Endodermal cell (in vitro differentiated cells): ENCODE data around the gene SCAMP3. TPM values are rescaled to one million over a fixed set of nuclear protein-coding genes. Genes with fewer than 3 reads are reported as not detected.

Experiments
- DNase-seq: peaks from one replicate; pipeline ENCODE4 v3.0.0-alpha.2; 2017
- H3K27ac ChIP-seq: 2 replicates; pipeline ENCODE4 v1.5.1; 2013; ENCODE audit warnings: mild to moderate bottlenecking, low read depth, low read length, moderate library complexity
- H3K27me3 ChIP-seq: 2 replicates; pipeline ENCODE4 v1.6.1; 2013; ENCODE audit warnings: mild to moderate bottlenecking, low read length, moderate library complexity; ENCODE audit not compliant: insufficient read depth, control insufficient read depth, poor library complexity, severe bottlenecking
- H3K36me3 ChIP-seq: 2 replicates; pipeline ENCODE4 v1.7.0; 2013; ENCODE audit warnings: mild to moderate bottlenecking, low read length, moderate library complexity; ENCODE audit not compliant: control insufficient read depth, insufficient read depth
- H3K4me1 ChIP-seq: one replicate; pipeline ENCODE4 v1.7.0; 2013; ENCODE audit warnings: low read length; ENCODE audit not compliant: control insufficient read depth, insufficient read depth
- H3K4me3 ChIP-seq: 2 replicates; pipeline ENCODE4 v1.5.1; 2013; ENCODE audit warnings: mild to moderate bottlenecking, low read length, moderate library complexity
- H3K9ac ChIP-seq: 2 replicates; pipeline ENCODE4 v1.6.1; 2013; ENCODE audit warnings: mild to moderate bottlenecking, low read length, moderate library complexity; ENCODE audit not compliant: poor library complexity, severe bottlenecking; ENCODE audit errors: extremely low read depth
- H3K9me3 ChIP-seq: 2 replicates; pipeline ENCODE4 v1.6.1; 2013; ENCODE audit warnings: mild to moderate bottlenecking, low read length, moderate library complexity; ENCODE audit not compliant: control insufficient read depth
- H3K27ac Mint-ChIP-seq: 2 replicates; pipeline ENCODE4 v1.8.0; 2020; ENCODE audit warnings: mixed read lengths
- H3K27me3 Mint-ChIP-seq: 2 replicates; pipeline ENCODE4 v1.8.0; 2021; ENCODE audit warnings: mild to moderate bottlenecking, mixed read lengths; ENCODE audit not compliant: insufficient read depth
- H3K36me3 Mint-ChIP-seq: 2 replicates; pipeline ENCODE4 v1.8.0; 2020; ENCODE audit warnings: low read depth, mixed read lengths
- H3K4me1 Mint-ChIP-seq: 2 replicates; pipeline ENCODE4 v1.8.0; 2020; ENCODE audit warnings: mixed read lengths
- H3K4me3 Mint-ChIP-seq: 2 replicates; pipeline ENCODE4 v1.8.0; 2020; ENCODE audit warnings: mild to moderate bottlenecking, moderate library complexity, mixed read lengths
- H3K9me3 Mint-ChIP-seq: 2 replicates; pipeline ENCODE4 v1.8.0; 2020; ENCODE audit warnings: mild to moderate bottlenecking, mixed read lengths
- WGBS, 2 experiments: methylation state at CpG; one replicate each; pipeline versions ENCODE4 v1.1.5 to v1.1.7; 2013; ENCODE audit warnings: missing lambda C conversion rate in 2 of 2, mixed read lengths in 1 of 2; ENCODE audit not compliant: insufficient coverage in 1 of 2, insufficient read length in 1 of 2; 5-methylcytosine and 5-hydroxymethylcytosine counted together
- total RNA-seq, 2 donors: library from RNA; stranded (reverse); fragmentation: NEBNext Ultra II Directional in 1 of 2; extraction: Animal tissue kit (Norgen Biotek cat#: 25700) in 1 of 2; gene quantifications; 2 replicates in 1 of 2; 3 replicates in 1 of 2; pipeline ENCODE4 v1.2.1, GENCODE V29; 2021
- TF ChIP-seq, protein P1 (sequence below): fragments of 200-600 bp; sonication (generic); conservative IDR thresholded peaks from 2 replicates; pipeline ENCODE4 v1.5.0; 2021; ENCODE audit warnings: antibody characterized with exemption, mild to moderate bottlenecking

SCAMP3 gene
- total RNA-seq, 2 donors from 2014 or later = 56.1 TPM

DNA sequence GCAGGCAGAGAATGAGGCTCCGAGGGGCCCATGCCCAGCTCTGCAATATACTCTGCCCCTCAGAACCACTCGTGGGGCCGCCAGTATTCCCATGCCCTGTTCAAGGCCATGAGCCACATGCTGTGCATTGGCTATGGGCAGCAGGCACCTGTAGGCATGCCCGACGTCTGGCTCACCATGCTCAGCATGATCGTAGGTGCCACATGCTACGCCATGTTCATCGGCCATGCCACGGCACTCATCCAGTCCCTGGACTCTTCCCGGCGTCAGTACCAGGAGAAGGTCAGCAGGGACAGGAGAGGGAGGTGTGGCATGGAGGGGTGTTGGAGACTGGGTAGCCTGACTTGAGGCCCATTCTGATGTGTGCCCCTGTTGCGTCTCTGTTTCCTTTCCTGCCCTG lies 22.3 kb upstream of the SCAMP3 start:
- H3K4me1 Mint-ChIP-seq = peaks cover 2% of the 10 kb centered on the region
- no peak for DNase-seq
- TF ChIP-seq, protein P1, sequence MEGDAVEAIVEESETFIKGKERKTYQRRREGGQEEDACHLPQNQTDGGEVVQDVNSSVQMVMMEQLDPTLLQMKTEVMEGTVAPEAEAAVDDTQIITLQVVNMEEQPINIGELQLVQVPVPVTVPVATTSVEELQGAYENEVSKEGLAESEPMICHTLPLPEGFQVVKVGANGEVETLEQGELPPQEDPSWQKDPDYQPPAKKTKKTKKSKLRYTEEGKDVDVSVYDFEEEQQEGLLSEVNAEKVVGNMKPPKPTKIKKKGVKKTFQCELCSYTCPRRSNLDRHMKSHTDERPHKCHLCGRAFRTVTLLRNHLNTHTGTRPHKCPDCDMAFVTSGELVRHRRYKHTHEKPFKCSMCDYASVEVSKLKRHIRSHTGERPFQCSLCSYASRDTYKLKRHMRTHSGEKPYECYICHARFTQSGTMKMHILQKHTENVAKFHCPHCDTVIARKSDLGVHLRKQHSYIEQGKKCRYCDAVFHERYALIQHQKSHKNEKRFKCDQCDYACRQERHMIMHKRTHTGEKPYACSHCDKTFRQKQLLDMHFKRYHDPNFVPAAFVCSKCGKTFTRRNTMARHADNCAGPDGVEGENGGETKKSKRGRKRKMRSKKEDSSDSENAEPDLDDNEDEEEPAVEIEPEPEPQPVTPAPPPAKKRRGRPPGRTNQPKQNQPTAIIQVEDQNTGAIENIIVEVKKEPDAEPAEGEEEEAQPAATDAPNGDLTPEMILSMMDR = no peak
- no peak overlapping the region for H3K9ac ChIP-seq
- no peak overlapping the region for H3K27ac Mint-ChIP-seq
- H3K4me1 ChIP-seq = no peaks in the 10 kb centered on the region
- no peaks in the 10 kb centered on the region for H3K9me3 Mint-ChIP-seq
- no peaks in the 10 kb centered on the region for H3K9me3 ChIP-seq
- H3K27me3 ChIP-seq = no peaks in the 10 kb centered on the region
- H3K4me3 Mint-ChIP-seq = no peak overlapping the region
- WGBS, 2 experiments = 91 to 98% methylated on average over 12 of the region's 12 CpGs
- H3K36me3 Mint-ChIP-seq = peaks cover 2% of the 10 kb centered on the region
- H3K27me3 Mint-ChIP-seq = no peaks in the 10 kb centered on the region
- no peak overlapping the region for H3K27ac ChIP-seq
- H3K4me3 ChIP-seq = no peak overlapping the region
- no peaks in the 10 kb centered on the region for H3K36me3 ChIP-seq

- H3K4me1 Mint-ChIP-seq = peaks cover 13% of the 10 kb centered on the region
- H3K27me3 Mint-ChIP-seq = no peaks in the 10 kb centered on the region
- no peak overlapping the region for H3K27ac Mint-ChIP-seq
- Histone ChIP-seq H3K36me3 (no peaks in the 10 kb centered on the region), H3K4me1 (peaks cover 6% of the 10 kb centered on the region), H3K4me3 (no peak overlapping the region), H3K27ac (no peak overlapping the region), H3K27me3 (no peaks in the 10 kb centered on the region), H3K9me3 (no peaks in the 10 kb centered on the region), H3K9ac (no peak overlapping the region)
- peaks cover 5% of the 10 kb centered on the region for H3K36me3 Mint-ChIP-seq
- WGBS, 2 experiments = 93 to 96% methylated on average over 13 to 27 of the region's 29 CpGs
- TF ChIP-seq, protein P1 = no peak
- H3K4me3 Mint-ChIP-seq = no peak overlapping the region
- no peak for DNase-seq
- H3K9me3 Mint-ChIP-seq = no peaks in the 10 kb centered on the region
These were observed 20.4 kb upstream of the SCAMP3 start for GRCh38 chr1:155282488-155283091.

DNA sequence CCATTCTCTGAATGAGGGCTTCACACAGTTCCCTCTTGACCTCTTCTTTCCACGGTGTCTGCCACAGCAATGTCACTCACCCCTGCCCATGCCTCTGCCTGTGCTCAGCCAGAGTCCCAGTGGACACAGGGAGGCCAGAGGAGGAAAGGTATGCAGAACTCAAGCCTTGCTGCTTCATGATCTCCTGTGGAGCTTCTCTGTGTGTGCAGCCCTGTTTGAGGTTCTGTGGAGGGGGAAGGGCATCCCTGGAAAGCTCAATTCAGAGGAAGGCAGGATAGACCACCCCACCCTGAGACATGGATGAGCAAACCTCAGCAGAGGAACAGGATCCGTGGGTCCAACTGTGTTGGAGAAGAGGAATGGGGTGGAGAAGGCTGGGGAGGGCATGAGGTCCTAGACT lies 17.1 kb upstream of the SCAMP3 start:
- H3K4me1 ChIP-seq = peaks cover 6% of the 10 kb centered on the region
- H3K36me3 ChIP-seq = no peaks in the 10 kb centered on the region
- Mint-ChIP-seq H3K27ac (no peak overlapping the region), H3K9me3 (no peaks in the 10 kb centered on the region), H3K4me1 (peaks cover 13% of the 10 kb centered on the region), H3K27me3 (peaks cover 4% of the 10 kb centered on the region), H3K36me3 (peaks cover 5% of the 10 kb centered on the region), H3K4me3 (no peak overlapping the region)
- 79% methylated on average over 2 of the region's 2 CpGs; no CpG with 5 or more reads in 1 of the 2 experiments for WGBS, 2 experiments
- no peaks in the 10 kb centered on the region for H3K9me3 ChIP-seq
- no peak overlapping the region for H3K4me3 ChIP-seq
- TF ChIP-seq, protein P1 = no peak
- H3K27me3 ChIP-seq = no peaks in the 10 kb centered on the region
- no peak for DNase-seq
- H3K9ac ChIP-seq = no peak overlapping the region
- no peak overlapping the region for H3K27ac ChIP-seq
